GM23338 (cell line): ENCODE data around the gene CREB3L4. TPM values are rescaled to one million over a fixed set of nuclear protein-coding genes. Genes with fewer than 3 reads are reported as not detected.
A peak's percentile ranks its signal among the peaks of the same experiment; 100 is the strongest.

Source experiments
- ATAC-seq: fragments of 200-7000 bp; cut with Tn5 transposase; 3 replicates; pipeline ENCODE4 v1.9.1; 2020
- DNase-seq: peaks from one replicate; pipeline ENCODE4 v3.0.0-alpha.2; 2015; ENCODE audit warnings: low spot score
- H2AFZ ChIP-seq: fragments of 200-600 bp; sonication (generic); 2 replicates; pipeline ENCODE4 v1.8.0; 2016; ENCODE audit warnings: antibody characterized with exemption, mild to moderate bottlenecking, moderate library complexity
- H3F3A ChIP-seq: fragments of 200-600 bp; sonication (generic); replicated peaks from 2 replicates; pipeline ENCODE4 v1.8.0; 2017; ENCODE audit warnings: antibody characterized with exemption, mixed run types, low read depth
- H3K27ac ChIP-seq: fragments of 200-600 bp; sonication (generic); 2 replicates; pipeline ENCODE4 v1.6.1; 2016; ENCODE audit warnings: low read depth
- H3K27me3 ChIP-seq: fragments of 200-600 bp; sonication (generic); 2 replicates; pipeline ENCODE4 v1.8.0; 2016; ENCODE audit warnings: mild to moderate bottlenecking, mixed run types, moderate library complexity; ENCODE audit not compliant: insufficient read depth
- H3K36me3 ChIP-seq: fragments of 200-600 bp; sonication (generic); 2 replicates; pipeline ENCODE4 v1.8.0; 2016; ENCODE audit warnings: mild to moderate bottlenecking; ENCODE audit not compliant: insufficient read depth
- H3K4me1 ChIP-seq: fragments of 200-600 bp; sonication (generic); 2 replicates; pipeline ENCODE4 v1.8.0; 2016; ENCODE audit warnings: mild to moderate bottlenecking, moderate library complexity; ENCODE audit not compliant: insufficient read depth
- H3K4me2 ChIP-seq: fragments of 200-600 bp; sonication (generic); 2 replicates; pipeline ENCODE4 v1.7.1; 2017; ENCODE audit warnings: mixed run types
- H3K4me3 ChIP-seq: fragments of 200-600 bp; sonication (generic); 2 replicates; pipeline ENCODE4 v1.6.1; 2016; ENCODE audit warnings: mixed run types
- H3K79me2 ChIP-seq: fragments of 200-600 bp; sonication (generic); replicated peaks from 2 replicates; pipeline ENCODE4 v1.8.0; 2017; ENCODE audit warnings: mild to moderate bottlenecking; ENCODE audit not compliant: insufficient read depth
- H3K9me2 ChIP-seq: fragments of 200-600 bp; sonication (generic); 2 replicates; pipeline ENCODE4 v1.8.0; 2017; ENCODE audit not compliant: insufficient read depth
- H4K20me1 ChIP-seq: fragments of 200-600 bp; sonication (generic); replicated peaks from 2 replicates; pipeline ENCODE4 v1.8.0; 2017; ENCODE audit warnings: mild to moderate bottlenecking; ENCODE audit not compliant: insufficient read depth
- H3K27ac Mint-ChIP-seq: 2 replicates; pipeline ENCODE4 v1.8.0; 2020; ENCODE audit warnings: inconsistent platforms, mild to moderate bottlenecking, moderate library complexity, mixed read lengths
- H3K27me3 Mint-ChIP-seq: 3 replicates; pipeline ENCODE4 v1.8.0; 2022; ENCODE audit warnings: low read depth, mild to moderate bottlenecking, moderate library complexity, mixed read lengths, inconsistent platforms; ENCODE audit not compliant: insufficient read depth, poor library complexity
- H3K36me3 Mint-ChIP-seq: 3 replicates; pipeline ENCODE4 v1.8.0; 2021; ENCODE audit warnings: low read depth, mild to moderate bottlenecking, inconsistent platforms, moderate library complexity, mixed read lengths
- H3K4me1 Mint-ChIP-seq: 3 replicates; pipeline ENCODE4 v1.8.0; 2020; ENCODE audit warnings: mild to moderate bottlenecking, inconsistent platforms, mixed read lengths
- H3K4me3 Mint-ChIP-seq: 3 replicates; pipeline ENCODE4 v1.8.0; 2021; ENCODE audit warnings: moderate library complexity, mild to moderate bottlenecking, inconsistent platforms, mixed read lengths
- H3K9me3 Mint-ChIP-seq: 3 replicates; pipeline ENCODE4 v1.8.0; 2020; ENCODE audit warnings: moderate library complexity, mild to moderate bottlenecking, inconsistent platforms, mixed read lengths
- CREB1 ChIP-seq: fragments of 250-450 bp; sonication (Bioruptor Pico); IDR thresholded peaks from 2 replicates; pipeline ENCODE4 v1.5.0; 2020; ENCODE audit warnings: low read depth, mild to moderate bottlenecking, moderate library complexity
- EZH2 ChIP-seq: fragments of 200-600 bp; sonication (generic); IDR thresholded peaks from one replicate; pipeline ENCODE4 v1.8.0; 2017; ENCODE audit warnings: antibody characterized with exemption, mild to moderate bottlenecking, low read depth; ENCODE audit not compliant: unreplicated experiment
- EZH2phosphoT487 ChIP-seq: fragments of 200-600 bp; sonication (generic); IDR thresholded peaks from one replicate; pipeline ENCODE4 v1.8.1; 2018; ENCODE audit warnings: antibody characterized with exemption; ENCODE audit not compliant: unreplicated experiment
- POLR2AphosphoS5 ChIP-seq: IDR thresholded peaks from 2 replicates; pipeline ENCODE4 v1.6.1; 2016; ENCODE audit warnings: antibody characterized with exemption, low read depth
- STAT1 ChIP-seq: IDR thresholded peaks from one replicate; pipeline ENCODE4 v1.6.1; 2016; ENCODE audit warnings: antibody characterized with exemption; ENCODE audit not compliant: unreplicated experiment
- ZNF331 ChIP-seq: fragments of 250-450 bp; sonication (Bioruptor Pico); IDR thresholded peaks from 2 replicates; pipeline ENCODE4 v1.5.0; 2020; ENCODE audit warnings: low read depth, mild to moderate bottlenecking, moderate library complexity
- polyA plus RNA-seq: library from polyadenylated mRNA; unstranded; fragments of >200 nt; fragmentation: Nextera tagmentation; extraction: Ambion mirVana; gene quantifications from 2 replicates; pipeline ENCODE4 v1.2.1, GENCODE V29; 2016
- total RNA-seq: library from RNA; depleted of rRNA; stranded (reverse); fragments of >200 nt; shearing (Covaris generic); gene quantifications from 2 replicates; pipeline ENCODE4 v1.2.3, GENCODE V29; 2014
- TF ChIP-seq, protein P1 (sequence below): IDR thresholded peaks from 2 replicates; pipeline ENCODE4 v1.6.1; 2016; ENCODE audit warnings: antibody characterized with exemption
- TF ChIP-seq, protein P2 (sequence below): IDR thresholded peaks from one replicate; pipeline ENCODE4 v1.6.1; 2018; ENCODE audit warnings: antibody characterized with exemption; ENCODE audit not compliant: unreplicated experiment
- TF ChIP-seq, protein P3 (sequence below), 2 experiments: fragments of 200-600 bp in 1 of 2; sonication (generic) in 1 of 2; conservative IDR thresholded peaks; 2 replicates each; pipeline versions ENCODE4 v1.5.1 to v1.6.1; 2016 to 2017; ENCODE audit warnings: antibody characterized with exemption in 2 of 2, low read depth in 2 of 2, mild to moderate bottlenecking in 2 of 2, moderate library complexity in 1 of 2

The CREB3L4 gene
- total and polyA plus RNA-seq, 2 experiments from 2014 or later, result 19.3 to 26.8 TPM

DNA sequence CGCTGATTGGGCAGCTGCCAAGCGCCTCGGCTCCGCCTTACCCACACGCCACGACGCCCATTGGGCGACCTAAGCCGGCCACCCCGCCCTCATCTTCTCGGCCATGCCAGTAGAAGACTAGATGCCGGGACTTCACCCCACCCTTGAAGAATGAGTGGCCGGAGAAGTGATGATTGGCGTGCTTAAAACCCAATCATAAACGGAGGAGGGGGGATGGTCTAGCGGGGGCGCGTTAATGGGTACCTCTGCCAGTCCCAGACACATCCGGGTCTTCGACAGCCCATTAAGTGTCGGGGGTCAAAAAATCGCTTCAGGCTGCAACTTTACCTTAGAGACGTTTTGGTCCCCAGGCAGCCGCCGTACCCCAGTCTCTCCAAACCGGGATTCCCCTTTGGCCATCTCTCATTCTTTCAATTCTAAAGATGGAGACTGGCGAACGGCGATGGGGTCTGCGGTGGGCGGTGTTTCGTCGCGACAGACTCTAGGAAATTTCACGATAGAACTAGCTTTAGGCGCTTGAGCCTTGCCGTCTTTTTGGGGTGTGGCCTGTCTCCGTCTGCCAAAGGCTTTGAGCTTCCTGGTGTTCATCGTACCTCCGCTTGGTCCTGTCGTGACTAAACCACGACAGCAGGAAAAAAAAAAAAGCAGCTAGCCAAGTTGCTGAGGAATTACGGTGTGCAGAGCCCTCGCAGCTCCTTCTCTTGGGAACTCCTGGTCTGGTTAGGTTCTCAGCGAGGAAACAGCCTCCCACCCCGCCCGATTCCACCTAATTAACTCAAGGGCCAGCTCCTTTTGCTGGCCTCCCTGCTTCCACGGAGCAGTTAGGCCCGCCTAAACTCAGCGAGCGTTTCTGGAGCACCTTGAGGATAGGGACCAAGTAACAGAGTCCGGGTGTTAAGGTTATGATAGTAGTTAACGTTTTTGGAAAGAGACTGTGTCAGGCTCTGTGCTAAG lies 44.5 kb upstream of the CREB3L4 start, which contains the start of gene GATAD2B:
TSS of gene GATAD2B (minus strand) at position 1 of the 954 bp plus-strand sequence. CDS start 94,625 bp downstream, outside the sequence.
- Histone ChIP-seq H3K4me1 (peaks cover 20% of the 10 kb centered on the region), H3K4me3 (peak within 1 kb of the TSS; percentile 99), H3K36me3 (no peaks in the 10 kb centered on the region), H3K9me2 (no peaks in the 10 kb centered on the region), H3K27me3 (no peaks in the 10 kb centered on the region), H3K27ac (peak within 1 kb of the TSS; percentile 99), H3K4me2 (peak within 1 kb of the TSS; percentile 92), H2AFZ (peak within 1 kb of the TSS; percentile 44), H3K79me2 (peaks cover 39% of the 10 kb centered on the region), H4K20me1 (peaks cover 36% of the 10 kb centered on the region), H3F3A (peaks cover 13% of the 10 kb centered on the region; the same call in 1 of the 2 replicates)
- Mint-ChIP-seq H3K4me1 (peaks cover 22% of the 10 kb centered on the region), H3K27me3 (peaks cover 18% of the 10 kb centered on the region), H3K4me3 (peak within 1 kb of the TSS; percentile 83), H3K9me3 (no peaks in the 10 kb centered on the region; the same call in 2 of the 3 replicates), H3K36me3 (no peaks in the 10 kb centered on the region), H3K27ac (peak within 1 kb of the TSS; percentile 96)
- peak; percentile 92 for ATAC-seq
- no peak for TF ChIP-seq STAT1
- TF ChIP-seq, protein P1, sequence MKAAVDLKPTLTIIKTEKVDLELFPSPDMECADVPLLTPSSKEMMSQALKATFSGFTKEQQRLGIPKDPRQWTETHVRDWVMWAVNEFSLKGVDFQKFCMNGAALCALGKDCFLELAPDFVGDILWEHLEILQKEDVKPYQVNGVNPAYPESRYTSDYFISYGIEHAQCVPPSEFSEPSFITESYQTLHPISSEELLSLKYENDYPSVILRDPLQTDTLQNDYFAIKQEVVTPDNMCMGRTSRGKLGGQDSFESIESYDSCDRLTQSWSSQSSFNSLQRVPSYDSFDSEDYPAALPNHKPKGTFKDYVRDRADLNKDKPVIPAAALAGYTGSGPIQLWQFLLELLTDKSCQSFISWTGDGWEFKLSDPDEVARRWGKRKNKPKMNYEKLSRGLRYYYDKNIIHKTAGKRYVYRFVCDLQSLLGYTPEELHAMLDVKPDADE, result 0 out of 2 replicates have a peak, but pooled peaks have one; percentile 41
- TF ChIP-seq EZH2, result no peak
- peak; percentile 78 for TF ChIP-seq POLR2AphosphoS5
- TF ChIP-seq, protein P2, sequence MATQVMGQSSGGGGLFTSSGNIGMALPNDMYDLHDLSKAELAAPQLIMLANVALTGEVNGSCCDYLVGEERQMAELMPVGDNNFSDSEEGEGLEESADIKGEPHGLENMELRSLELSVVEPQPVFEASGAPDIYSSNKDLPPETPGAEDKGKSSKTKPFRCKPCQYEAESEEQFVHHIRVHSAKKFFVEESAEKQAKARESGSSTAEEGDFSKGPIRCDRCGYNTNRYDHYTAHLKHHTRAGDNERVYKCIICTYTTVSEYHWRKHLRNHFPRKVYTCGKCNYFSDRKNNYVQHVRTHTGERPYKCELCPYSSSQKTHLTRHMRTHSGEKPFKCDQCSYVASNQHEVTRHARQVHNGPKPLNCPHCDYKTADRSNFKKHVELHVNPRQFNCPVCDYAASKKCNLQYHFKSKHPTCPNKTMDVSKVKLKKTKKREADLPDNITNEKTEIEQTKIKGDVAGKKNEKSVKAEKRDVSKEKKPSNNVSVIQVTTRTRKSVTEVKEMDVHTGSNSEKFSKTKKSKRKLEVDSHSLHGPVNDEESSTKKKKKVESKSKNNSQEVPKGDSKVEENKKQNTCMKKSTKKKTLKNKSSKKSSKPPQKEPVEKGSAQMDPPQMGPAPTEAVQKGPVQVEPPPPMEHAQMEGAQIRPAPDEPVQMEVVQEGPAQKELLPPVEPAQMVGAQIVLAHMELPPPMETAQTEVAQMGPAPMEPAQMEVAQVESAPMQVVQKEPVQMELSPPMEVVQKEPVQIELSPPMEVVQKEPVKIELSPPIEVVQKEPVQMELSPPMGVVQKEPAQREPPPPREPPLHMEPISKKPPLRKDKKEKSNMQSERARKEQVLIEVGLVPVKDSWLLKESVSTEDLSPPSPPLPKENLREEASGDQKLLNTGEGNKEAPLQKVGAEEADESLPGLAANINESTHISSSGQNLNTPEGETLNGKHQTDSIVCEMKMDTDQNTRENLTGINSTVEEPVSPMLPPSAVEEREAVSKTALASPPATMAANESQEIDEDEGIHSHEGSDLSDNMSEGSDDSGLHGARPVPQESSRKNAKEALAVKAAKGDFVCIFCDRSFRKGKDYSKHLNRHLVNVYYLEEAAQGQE, result no peak
- no peak for TF ChIP-seq EZH2phosphoT487
- no peak for TF ChIP-seq ZNF331 (CRISPR knock-in tag)
- TF ChIP-seq, protein P3, sequence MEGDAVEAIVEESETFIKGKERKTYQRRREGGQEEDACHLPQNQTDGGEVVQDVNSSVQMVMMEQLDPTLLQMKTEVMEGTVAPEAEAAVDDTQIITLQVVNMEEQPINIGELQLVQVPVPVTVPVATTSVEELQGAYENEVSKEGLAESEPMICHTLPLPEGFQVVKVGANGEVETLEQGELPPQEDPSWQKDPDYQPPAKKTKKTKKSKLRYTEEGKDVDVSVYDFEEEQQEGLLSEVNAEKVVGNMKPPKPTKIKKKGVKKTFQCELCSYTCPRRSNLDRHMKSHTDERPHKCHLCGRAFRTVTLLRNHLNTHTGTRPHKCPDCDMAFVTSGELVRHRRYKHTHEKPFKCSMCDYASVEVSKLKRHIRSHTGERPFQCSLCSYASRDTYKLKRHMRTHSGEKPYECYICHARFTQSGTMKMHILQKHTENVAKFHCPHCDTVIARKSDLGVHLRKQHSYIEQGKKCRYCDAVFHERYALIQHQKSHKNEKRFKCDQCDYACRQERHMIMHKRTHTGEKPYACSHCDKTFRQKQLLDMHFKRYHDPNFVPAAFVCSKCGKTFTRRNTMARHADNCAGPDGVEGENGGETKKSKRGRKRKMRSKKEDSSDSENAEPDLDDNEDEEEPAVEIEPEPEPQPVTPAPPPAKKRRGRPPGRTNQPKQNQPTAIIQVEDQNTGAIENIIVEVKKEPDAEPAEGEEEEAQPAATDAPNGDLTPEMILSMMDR (conservative IDR thresholded peaks at IDR 0.05; ENCODE audit: low read depth in 2 of 2), result 0 out of 4 replicates have a peak, but pooled peaks of 1 of the 2 experiments have one; percentile 0
- peak; percentile 70; the same call in 1 of the 2 replicates for TF ChIP-seq CREB1 (CRISPR knock-in tag)
- DNase-seq, result peak; percentile 100
